ENCODE data around the gene P2RX1.
"Not testable (repeated sequence)": the region's sequence is repeated elsewhere in the genome, so short reads cannot be mapped to it uniquely, and the experiment has no call there.

P2RX1 gene

DNA sequence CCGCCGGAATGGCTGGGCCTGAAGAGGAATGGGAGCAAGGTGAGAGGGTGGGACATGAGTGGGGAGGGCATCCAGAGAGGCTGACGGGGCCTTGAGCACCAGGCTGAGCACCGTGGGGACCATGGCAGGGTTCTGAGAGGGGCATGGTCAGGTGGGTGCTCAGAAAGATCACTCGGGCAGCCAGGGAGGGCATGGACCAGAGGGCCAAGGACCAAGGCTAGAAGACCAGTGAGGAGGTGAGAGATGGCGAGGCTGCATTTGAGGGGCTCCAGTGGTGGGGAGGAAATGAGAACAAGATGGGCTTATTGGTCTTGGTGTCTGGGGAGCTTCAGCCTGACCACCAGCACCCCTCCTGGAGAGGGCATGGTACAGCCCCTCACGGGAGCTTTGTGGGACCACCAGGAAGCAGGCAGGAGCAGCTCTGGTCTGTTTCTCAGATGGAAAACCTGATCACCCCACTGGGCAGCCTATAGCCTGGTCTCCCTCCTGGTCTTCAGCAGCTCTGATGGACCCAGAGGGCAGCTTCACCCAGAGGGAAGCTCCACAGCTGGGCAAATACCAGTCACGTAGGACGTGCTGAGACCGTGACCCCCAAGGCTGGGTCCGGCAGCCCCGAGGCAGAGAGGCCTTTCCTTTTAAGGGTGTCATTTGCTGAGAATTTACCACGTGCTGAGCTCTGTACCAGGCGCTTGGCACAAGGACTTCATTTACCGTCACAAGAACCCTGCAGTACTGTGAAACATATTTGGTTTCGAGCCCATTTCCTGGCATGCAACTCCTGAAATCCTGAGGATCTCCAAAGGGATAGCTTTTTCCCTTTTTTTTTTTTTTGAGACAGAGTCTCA is 58.8 kb downstream of the P2RX1 start:
- TF ChIP-seq EZH2phosphoT487 (IDR thresholded peaks at IDR 0.05; ENCODE audit: low read length), result no peak
- no peak for TF ChIP-seq EZH2 (optimal IDR thresholded peaks at IDR 0.05; ENCODE audit: low read depth, low read length)
- no peak for TF ChIP-seq CTCF (IDR thresholded peaks at IDR 0.05; ENCODE audit: low read length)

GRCh38 chr17:3854204-3854603 is 62.1 kb downstream of the P2RX1 start:
- H3K4me2 ChIP-seq (ENCODE audit: low read depth, low read length); DNase-seq; H3K9ac ChIP-seq (ENCODE audit: low read length); H2AFZ ChIP-seq (ENCODE audit: low read length); H3K9me2 ChIP-seq (replicated peaks; ENCODE audit: insufficient read depth, low read length); H3K27ac ChIP-seq (ENCODE audit: low read length); H3K79me2 ChIP-seq (ENCODE audit: low read length); H4K20me1 ChIP-seq (ENCODE audit: insufficient read depth, low read length); H3F3A ChIP-seq (ENCODE audit: insufficient read depth, low read length); H3K9me3 ChIP-seq (replicated peaks; ENCODE audit: insufficient read depth, low read length); H3K36me3 ChIP-seq (replicated peaks; ENCODE audit: insufficient read depth, low read length); H3K4me3 ChIP-seq (ENCODE audit: low read length); H3K4me1 ChIP-seq (ENCODE audit: low read length): not testable (repeated sequence)
- peaks cover 10% of the 10 kb centered on the region; the same call in 1 of the 2 replicates for H3K27me3 ChIP-seq (replicated peaks; ENCODE audit: insufficient read depth, low read length)

More for the DNA sequence above, 58.8 kb downstream of the P2RX1 start:
- Histone ChIP-seq H3K4me3 (ENCODE audit: low read length) (no peak overlapping the region), H3K4me2 (ENCODE audit: low read depth, low read length) (no peak overlapping the region), H3K9ac (ENCODE audit: low read length) (no peak overlapping the region), H4K20me1 (ENCODE audit: insufficient read depth, low read length) (no peaks in the 10 kb centered on the region), H3K9me2 (replicated peaks; ENCODE audit: insufficient read depth, low read length) (no peaks in the 10 kb centered on the region), H3K9me3 (replicated peaks; ENCODE audit: insufficient read depth, low read length) (no peaks in the 10 kb centered on the region), H3K4me1 (ENCODE audit: low read length) (no peaks in the 10 kb centered on the region), H2AFZ (ENCODE audit: low read length) (no peak overlapping the region), H3K36me3 (replicated peaks; ENCODE audit: insufficient read depth, low read length) (no peaks in the 10 kb centered on the region), H3F3A (ENCODE audit: insufficient read depth, low read length) (no peaks in the 10 kb centered on the region), H3K27ac (ENCODE audit: low read length) (no peak overlapping the region), H3K79me2 (ENCODE audit: low read length) (no peaks in the 10 kb centered on the region), H3K27me3 (replicated peaks; ENCODE audit: insufficient read depth, low read length) (peaks cover 6% of the 10 kb centered on the region; the same call in 1 of the 2 replicates)
- no peak for DNase-seq

GRCh38 chr17:3852561-3852960 is 63.7 kb downstream of the P2RX1 start:
- Histone ChIP-seq H4K20me1 (ENCODE audit: insufficient read depth, low read length) (no peaks in the 10 kb centered on the region), H3K27me3 (replicated peaks; ENCODE audit: insufficient read depth, low read length) (peaks cover 10% of the 10 kb centered on the region; the same call in 1 of the 2 replicates), H3K4me3 (ENCODE audit: low read length) (no peak overlapping the region), H3K9ac (ENCODE audit: low read length) (no peak overlapping the region), H3K4me2 (ENCODE audit: low read depth, low read length) (no peak overlapping the region), H3K27ac (ENCODE audit: low read length) (no peak overlapping the region), H3K36me3 (replicated peaks; ENCODE audit: insufficient read depth, low read length) (no peaks in the 10 kb centered on the region), H3K79me2 (ENCODE audit: low read length) (no peaks in the 10 kb centered on the region), H3K4me1 (ENCODE audit: low read length) (no peaks in the 10 kb centered on the region), H3K9me3 (replicated peaks; ENCODE audit: insufficient read depth, low read length) (no peaks in the 10 kb centered on the region), H3K9me2 (replicated peaks; ENCODE audit: insufficient read depth, low read length) (no peaks in the 10 kb centered on the region), H2AFZ (ENCODE audit: low read length) (no peak overlapping the region), H3F3A (ENCODE audit: insufficient read depth, low read length) (no peaks in the 10 kb centered on the region)
- TF ChIP-seq EZH2 (optimal IDR thresholded peaks at IDR 0.05; ENCODE audit: low read depth, low read length) (no peak), EZH2phosphoT487 (IDR thresholded peaks at IDR 0.05; ENCODE audit: low read length) (no peak), CTCF (IDR thresholded peaks at IDR 0.05; ENCODE audit: low read length) (no peak)
- no peak for DNase-seq

Data from MM.1S (cell line).